SW480 (cell line): Measurements from ENCODE around the gene MRM3.
"Not testable (repeated sequence)": the region's sequence is repeated elsewhere in the genome, so short reads cannot be mapped to it uniquely, and the experiment has no call there.

Experiments
- DNase-seq: peaks from one replicate; pipeline ENCODE4 v3.0.0-alpha.2; 2016; ENCODE audit warnings: low spot score

The MRM3 gene

DNA sequence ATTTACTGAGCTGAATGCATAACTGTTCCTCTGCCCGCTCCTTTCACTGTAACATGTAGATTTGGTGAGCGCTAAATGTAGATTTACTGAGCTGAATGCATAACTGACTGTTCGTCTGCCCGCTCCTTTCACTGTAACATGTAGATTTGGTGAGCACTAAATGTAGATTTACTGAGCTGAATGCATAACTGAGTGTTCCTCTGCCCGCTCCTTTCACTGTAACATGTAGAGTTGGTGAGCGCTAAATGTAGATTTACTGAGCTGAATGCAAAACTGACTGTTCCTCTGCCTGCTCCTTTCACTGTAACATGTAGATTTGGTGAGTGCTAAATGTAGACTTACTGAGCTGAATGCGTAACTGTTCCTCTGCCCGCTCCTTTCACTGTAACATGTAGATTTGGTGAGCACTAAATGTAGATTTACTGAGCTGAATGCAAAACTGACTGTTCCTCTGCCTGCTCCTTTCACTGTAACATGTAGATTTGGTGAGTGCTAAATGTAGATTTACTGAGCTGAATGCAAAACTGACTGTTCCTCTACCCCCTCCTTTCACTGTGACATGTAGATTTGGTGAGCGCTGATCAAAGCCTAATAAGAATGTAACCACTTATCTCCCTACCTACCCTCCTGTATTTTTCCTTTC lies 26.7 kb upstream of the MRM3 start:
- not testable (repeated sequence) for DNase-seq

DNA sequence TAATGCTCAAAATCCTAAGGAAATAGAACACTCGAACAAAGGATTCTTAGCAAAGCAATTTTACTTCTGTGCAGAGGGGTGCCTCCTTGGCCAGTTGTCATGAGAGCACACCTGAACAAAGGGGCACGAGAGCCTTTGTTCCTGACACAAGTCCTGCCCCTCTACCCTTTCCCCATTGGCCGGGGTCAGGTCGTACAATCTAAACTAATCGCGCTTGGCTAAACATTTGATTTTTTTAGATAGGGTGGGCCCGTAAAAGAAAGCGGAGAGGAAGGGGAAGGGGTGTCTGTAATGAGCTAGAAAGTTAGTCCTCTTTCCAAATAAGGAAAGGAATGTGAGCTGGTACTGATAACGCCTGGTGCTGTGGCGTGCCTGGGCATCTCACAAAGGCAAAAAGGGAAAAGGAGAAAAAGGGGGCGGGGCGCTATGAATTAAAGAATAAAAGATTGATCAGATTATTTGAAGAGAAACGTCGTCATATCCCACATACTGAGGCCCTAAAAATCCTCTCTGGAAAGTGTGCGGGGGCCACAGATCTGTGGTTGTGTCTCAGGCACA lies 26.1 kb upstream of the MRM3 start:
- not testable (repeated sequence) for DNase-seq

DNA sequence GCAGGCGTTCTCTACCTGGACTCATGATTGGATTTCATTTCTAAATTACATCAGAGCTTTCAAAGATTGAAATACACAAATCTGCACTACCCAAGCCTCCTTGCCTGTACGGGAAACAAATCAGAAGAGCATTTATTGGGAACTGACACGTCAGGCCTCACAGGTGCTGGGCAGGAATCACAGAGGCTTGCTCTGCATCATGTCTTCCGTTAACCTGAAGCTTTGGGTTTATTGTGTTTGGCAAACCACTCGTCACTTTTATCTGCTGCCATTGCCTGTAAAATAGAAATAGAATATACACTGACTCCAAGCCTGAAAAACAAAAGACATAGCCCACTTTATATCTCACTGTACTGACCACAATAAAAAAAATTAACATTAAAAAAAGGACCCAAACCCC lies 22.2 kb upstream of the MRM3 start:
- no peak for DNase-seq

DNA sequence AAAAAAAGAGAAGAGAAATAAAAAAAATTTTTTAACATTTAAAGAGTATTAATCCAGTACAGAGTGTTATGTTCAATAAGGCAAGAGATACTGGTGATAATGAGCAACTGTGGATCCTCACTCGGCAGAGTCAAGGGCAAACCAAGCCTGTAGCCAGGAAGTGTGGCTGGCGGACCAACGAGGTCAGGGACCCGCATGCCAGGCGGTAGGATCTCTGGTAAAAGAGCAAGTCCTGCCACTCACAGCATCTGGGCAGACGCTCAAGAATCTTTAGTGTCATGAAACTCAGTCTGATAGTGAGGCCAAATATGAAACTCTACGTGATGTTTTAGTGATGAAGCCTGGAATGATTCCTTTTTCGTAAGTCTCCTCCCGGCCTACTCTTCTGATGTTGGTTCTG lies 21.8 kb upstream of the MRM3 start:
- DNase-seq: no peak

DNA sequence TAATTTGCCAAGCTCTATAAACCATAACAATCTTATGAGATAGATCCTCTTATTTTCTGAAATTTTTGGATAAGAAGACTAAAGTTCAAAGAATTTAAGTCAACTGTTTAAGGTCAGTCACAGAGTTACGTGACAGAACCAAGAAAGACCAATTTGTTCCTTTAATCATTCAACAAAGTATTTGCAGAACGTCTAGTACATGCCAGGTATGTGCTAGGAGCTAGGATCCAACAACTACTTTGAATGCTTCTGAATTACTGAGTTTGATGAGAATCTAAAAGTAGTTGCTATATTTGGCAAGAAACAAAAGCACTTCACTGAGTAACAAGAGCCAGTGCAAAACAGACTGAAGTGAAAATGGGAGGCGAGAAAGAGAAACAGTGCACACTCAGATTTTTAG lies 15.1 kb upstream of the MRM3 start:
- no peak for DNase-seq

DNA sequence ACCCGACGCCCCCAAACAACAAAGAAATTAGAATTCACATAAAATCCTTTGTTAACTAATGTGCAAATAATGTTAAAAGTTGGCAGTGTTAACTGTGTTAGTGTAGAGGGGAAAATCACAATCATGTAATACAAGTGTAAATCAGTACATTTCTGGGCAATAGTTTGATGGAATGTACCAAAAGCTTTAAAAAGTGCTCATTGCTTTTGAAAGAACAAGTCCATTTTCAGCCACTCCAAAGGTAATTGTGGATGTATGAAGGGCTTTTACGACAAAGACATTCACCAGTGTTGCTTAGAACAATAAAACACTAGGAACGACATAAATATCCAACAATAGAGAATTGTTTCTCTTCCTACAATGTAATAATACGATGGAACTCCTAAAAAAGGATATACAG lies 9.1 kb upstream of the MRM3 start:
- no peak for DNase-seq

DNA sequence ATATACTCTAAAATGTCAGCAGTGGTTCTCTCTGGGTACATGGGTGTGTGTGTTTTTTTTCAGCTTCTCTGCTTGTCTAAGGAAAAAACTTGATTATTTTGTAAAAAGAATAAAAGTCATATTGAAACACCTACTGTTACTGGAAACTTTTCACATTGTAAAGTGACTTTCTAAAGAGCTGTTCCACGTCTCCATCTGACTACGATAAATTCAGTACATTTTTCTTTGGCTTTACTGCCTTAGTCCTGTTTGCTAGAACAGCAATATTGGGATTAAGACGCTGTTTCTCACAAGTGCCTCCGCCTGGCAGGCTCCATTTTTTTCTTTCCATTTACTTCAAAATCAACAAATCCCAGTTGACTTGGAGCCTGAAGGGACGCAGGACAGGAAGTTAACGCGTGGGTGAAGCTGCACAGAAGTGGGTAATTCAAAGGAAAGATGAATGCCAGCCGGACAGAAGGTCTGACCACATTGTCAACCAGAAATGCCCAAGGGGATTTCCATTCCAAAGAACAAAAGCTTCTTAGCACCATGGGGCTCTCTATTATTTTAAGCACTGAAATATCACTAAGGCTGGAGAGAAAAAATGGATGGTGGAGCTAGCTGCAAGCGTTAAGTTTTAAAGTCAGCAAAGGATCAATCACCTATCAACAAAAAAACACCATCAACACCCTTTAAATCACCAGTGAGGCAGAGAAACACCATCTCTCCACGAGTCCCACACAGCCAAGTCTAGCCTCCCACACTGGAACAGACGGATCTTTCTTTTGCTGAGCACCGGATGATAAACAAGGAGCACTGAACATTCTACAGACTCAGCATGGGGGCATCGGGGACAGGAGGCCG lies 8.5 kb upstream of the MRM3 start:
- DNase-seq: peak; percentile 78

DNA sequence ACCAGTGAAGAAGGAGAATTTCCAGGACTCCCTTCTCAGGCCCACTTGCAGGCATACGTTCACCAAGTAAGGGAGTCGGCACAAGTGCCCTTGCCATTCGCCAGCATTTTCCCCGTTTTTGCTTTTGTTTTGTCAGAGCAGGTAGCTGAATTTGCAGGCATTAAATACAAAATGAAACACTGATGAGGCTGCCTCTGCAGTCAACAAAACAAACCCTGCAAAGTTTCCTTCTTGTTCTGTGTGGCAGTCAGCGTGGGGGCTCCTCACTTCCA lies 7.9 kb upstream of the MRM3 start:
- DNase-seq: no peak

DNA sequence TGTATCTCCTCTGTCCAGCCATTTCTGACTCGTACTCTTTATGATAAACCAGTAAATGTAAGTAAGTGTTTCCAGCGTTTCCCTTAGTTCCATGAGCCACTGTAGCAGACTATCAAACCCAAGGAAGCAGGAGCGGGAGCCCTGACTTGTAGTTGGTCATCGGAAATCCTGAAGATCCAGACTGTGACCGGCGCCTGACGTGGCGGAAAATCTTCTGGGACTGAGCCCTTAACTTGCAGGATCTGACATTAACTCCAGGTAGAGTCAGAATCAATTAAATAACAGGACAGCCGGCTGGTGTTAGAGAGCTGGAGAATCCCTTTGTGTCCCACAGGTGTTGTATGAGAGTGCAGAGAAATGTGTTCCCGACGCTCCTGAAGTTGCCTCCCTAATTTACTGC lies 4.1 kb upstream of the MRM3 start:
- DNase-seq: no peak

DNA sequence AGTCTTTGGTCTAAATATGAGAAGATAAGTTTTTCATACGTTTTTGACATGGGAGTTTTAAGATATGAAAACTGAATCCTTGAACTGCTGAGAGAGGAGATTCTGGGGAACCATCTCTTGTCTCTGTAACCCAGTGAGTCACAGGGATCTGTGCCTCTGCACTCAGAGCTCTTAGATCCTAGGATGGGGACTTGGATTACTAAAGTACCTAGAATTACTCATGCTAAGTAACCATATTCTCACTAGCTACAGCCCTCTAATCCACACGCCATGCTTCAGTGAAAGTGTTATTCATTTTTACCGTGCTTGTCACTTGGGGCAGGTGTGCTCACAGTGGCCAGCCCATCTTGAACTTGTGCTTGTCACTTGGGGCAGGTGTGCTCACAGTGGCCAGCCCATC lies 2.0 kb downstream of the MRM3 start:
- no peak for DNase-seq

DNA sequence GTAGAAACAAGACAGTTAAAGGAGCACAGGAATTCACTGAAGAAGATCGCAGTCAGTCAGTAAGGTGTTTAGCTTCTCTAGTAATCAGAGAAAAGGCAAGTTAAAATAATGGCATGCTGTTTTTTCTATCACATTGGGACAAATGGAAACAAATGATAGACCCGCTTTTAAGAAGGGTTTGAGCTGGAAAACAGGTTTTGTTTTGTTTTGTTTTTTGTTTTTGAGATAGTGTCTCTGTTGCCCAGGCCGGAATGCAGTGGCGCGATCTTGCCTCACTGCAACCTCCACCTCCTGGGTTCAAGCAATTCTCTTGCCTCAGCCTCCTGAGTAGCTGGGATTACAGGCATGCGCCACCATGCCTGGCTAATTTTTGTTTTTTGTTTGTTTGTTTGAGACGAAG lies 3.7 kb downstream of the MRM3 start:
- not testable (repeated sequence) for DNase-seq

DNA sequence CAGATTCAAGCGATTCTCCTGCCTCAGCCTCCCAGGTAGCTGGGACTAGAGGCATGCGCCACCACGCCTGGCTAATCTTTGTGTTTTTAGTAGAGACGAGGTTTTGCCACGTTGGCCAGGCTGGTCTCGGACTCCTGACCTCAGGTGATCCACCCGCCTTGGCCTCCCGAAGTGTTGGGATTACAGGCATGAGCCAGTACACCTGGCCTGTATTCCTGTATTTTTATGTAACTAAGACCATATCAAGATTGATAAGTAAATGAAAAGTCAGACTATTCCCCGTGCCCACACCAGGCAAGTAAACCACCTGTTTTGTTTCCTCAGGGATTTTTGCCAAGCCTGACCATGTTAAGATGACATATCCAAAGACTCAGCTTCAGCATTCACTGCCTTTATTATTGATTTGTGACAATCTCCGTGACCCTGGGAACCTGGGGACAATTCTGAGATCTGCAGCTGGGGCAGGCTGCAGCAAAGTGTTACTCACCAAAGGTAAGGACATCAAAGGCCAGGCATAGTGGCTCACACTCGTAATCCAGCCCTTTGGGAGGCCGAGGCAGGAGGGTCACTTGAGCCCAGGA lies 5.6 kb downstream of the MRM3 start:
- DNase-seq: no peak

DNA sequence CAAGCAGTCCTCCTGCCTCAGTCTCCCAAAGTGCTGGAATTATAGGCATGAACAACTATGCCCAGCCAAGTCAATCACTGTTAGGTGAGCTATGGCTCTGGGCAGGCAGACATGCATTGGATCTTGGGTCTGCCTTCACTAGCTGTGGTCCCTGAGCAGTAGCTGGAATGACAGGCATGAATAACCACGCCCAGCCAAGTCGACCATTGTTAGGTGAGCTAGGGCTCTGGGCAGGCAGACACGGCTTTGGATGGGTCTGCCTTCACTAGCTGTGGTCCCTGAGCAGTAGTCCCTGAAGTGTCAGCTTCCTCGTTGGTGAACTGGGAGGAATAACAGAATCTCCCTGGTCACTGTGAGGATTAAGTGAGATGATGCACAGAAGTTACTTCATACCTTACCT lies 6.4 kb downstream of the MRM3 start:
- no peak for DNase-seq

DNA sequence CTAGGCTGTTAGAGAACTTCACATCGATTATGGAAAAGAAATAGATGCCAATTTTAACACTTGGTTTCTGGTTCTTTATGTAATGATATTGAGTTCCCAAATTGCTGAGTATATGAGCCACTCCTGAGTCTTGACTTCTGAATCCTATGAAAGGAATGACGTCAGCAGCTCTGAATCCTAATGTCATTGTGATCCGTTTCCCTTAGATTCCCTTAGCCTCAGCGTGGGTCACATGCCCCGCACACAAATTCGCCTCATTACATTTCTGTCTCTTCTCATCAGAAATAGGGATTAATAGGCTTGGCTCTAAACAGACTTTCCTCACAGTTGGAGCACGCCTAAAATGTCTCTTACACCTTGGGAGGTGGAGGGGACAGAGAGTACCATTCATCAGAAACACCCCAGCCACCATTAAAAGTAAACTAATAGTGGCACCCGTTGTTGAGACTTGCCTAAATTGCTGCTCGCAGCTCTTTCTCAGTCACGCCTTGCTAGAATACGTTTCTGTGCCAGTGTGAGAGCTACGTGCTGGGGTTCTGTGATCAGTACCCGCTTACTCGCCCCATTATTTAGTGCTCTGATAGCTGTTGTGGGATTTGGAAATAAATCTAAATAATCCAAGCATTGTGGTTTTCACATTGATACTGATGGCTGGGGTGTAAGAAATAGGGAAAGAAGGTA lies 7.1 kb downstream of the MRM3 start:
- DNase-seq: no peak

DNA sequence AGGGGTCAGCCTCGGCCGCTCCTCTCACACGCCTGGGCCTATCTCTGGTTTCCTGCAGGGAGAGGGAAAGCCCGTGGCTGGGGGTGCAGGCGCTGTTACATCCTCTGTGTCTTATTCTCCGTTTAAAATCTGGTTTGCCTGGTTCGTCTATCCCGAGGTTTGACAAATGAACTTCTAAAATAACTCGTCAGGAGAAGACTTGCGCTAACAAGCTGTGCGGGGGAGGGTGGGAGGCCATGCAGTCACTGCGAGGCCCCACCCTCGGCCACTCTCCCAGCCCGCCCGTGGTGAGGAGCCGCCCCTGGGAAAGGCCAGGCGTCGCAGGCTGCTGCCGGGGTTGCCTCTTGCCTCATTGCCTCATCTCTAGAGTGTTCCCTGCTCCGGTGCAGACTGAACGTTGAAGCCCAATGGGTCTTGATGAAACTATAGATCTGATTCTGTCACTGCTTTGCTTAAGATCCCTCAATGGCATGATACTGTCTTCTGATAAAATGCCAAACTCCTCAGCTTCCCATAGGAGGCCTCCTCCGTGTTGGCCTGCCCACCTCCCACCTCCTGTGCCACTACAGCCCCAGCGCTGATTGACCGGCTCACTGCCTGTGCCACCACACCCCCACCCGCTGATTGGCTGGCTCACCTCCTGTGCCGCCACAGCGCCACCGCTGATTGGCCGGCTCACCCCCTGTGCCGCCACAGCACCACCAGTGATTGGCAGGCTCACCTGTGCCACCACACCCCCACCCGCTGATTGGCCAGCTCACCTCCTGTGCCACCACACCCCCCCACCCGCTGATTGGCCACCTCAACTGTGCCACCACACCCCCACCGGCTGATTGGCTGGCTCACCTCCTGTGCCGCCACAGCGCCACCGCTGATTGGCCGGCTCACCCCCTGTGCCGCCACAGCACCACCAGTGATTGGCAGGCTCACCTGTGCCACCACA lies 8.0 kb downstream of the MRM3 start:
- DNase-seq: not testable (repeated sequence)

DNA sequence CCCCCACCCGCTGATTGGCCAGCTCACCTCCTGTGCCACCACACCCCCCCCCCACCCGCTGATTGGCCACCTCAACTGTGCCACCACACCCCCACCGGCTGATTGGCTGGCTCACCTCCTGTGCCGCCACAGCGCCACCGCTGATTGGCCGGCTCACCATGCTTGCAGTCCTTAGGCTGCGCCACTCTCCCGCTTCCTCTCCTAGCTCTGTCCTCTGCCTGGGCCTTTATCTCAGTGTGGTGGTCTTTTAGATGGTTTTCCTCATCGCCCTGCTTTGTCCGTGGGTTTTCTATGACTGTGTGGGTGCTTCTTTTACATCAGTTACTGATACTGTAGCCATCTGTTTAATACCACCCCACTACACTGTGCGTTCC lies 8.7 kb downstream of the MRM3 start:
- not testable (repeated sequence) for DNase-seq

DNA sequence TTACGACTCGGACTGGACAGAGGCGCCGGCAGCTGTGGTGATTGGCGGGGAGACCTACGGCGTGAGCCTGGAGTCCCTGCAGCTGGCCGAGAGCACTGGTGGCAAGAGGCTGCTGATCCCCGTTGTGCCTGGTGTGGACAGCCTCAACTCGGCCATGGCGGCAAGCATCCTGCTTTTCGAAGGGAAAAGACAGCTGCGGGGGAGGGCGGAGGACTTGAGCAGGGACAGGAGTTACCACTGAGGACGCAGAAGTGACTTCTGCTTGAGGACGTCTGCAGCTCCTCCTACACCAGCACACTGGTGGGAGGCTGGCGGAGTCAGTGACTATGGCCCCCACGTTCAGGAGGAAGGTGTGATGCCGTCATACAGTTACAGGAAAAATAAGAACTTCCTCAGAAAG lies 9.7 kb downstream of the MRM3 start:
- no peak for DNase-seq

DNA sequence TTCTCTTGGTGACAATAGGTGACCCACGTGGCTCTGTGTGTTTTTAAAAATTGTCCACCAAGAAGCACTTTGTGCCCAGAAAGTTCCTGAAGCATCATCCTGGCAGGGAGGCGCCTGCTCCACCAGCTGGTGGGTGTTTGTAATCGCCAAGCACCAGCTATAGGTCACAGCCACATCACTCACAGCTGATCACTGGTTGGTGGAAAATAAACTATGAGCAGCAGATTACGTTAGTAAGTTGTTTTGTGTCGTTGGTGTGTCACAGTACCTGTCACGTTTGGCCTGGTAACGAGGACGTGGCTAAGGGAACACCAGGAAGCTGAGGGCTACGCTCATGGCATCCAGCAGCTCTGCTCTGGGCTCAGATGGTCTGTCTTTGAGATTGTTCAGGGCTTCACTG lies 10.1 kb downstream of the MRM3 start:
- no peak for DNase-seq

DNA sequence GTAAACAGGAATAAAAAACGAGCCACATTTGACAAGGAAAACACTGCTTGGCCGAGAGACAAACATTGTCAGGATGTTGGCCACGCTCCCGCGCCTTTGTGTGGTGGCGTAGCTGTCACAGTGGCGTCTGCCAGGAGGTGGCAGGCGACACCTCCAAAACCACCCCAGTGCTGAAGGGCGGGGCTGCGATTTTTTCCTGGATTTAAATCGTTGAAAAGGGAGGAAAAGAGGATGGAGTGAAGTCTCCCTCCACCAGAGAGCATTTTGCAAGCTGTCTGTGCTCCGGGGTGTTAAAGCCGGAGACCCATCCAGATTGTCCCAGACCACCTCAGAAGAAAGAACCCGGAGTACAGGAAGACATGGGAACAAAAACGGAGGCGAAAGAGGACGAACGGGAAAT lies 12.7 kb downstream of the MRM3 start:
- DNase-seq: peak; percentile 53

DNA sequence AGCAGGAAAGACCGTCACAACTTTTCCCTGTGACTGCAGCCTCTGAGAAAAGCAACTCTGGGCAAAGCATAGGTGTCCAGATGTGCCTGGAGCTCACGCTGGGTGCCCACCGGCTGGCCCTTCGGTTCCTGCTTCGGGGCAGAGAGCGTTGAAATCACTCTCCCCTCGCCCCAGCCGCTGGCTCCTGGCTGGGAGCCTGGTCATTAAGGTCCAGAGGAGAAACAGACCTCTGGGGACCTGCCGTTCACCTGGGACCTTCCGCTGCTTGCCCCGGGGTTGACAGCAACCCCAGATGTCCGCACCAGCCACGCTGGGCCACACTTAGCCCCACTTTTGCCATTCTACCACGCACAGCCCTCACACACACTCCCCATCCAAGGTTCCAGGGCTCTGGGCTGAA lies 13.1 kb downstream of the MRM3 start:
- no peak for DNase-seq

DNA sequence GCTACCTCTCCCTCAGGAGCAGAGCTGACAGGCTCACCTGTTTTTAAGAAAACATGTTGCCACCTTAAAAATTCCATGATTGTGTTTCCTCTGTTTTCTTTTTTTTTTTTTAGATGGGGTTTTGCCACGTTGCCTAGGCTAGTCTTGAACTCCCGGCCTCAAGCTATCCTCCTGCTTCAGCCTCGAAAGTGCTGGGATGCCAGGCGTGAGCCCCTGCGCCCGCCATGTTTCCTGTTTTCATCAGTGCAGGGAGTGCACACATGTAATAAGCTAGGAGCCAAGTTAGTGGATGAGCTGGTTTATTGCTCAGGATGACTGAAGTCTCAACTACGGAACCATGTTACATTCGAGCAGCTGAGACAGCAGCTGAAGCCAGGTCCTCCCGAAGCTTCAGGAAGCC lies 13.6 kb downstream of the MRM3 start:
- no peak for DNase-seq

DNA sequence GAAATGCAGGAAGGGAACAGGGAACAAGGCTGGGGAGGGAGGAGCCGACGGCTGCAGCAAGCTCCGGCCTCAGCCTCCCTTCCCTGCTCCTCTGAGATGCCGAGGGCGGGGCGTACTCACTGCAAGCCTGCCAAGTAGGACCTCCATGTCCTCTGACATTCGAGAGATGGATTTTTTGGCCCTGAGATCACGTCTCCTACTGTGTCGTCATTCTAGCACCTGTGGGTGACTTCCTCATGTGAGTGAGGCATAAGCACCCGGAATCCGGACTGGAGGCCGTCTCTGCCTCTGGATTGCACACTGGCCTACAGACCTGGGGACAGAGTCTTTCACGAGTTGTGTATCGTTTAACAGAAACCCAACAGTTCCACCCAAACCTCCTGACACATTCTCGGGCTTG lies 14.5 kb downstream of the MRM3 start:
- DNase-seq: no peak
